WTC11 (cell line): ENCODE results near the gene PPP2R2C. TPM values are rescaled to one million over a fixed set of nuclear protein-coding genes. Genes with fewer than 3 reads are reported as not detected.

Experiments
- ATAC-seq: fragments of 200-7000 bp; cut with Tn5 transposase; 2 replicates; pipeline ENCODE4 v1.10.0; 2021; ENCODE audit warnings: mild to moderate bottlenecking, moderate library complexity
- CTCF ChIA-PET: fragments of 300-600 bp; sonication (Branson Sonifier 250); formaldehyde crosslinking; loops from one replicate; lab custom pipeline; 2021; ENCODE audit warnings: antibody characterized with exemption; lab: Charles Lee
- POLR2A ChIA-PET: fragments of 350-600 bp; sonication (Branson Sonifier 250); formaldehyde crosslinking; loops from one replicate; lab custom pipeline; 2021; ENCODE audit warnings: antibody characterized with exemption; lab: Charles Lee
- DNase-seq: peaks from one replicate; pipeline ENCODE4 v3.0.0; 2021; ENCODE audit warnings: low spot score
- H3K27ac Mint-ChIP-seq: 2 replicates; pipeline ENCODE4 v1.8.0; 2021; ENCODE audit warnings: mixed read lengths
- H3K27me3 Mint-ChIP-seq: 2 replicates; pipeline ENCODE4 v1.8.0; 2021; ENCODE audit warnings: low read depth, mild to moderate bottlenecking, moderate library complexity, mixed read lengths
- H3K36me3 Mint-ChIP-seq: 2 replicates; pipeline ENCODE4 v1.8.0; 2021; ENCODE audit warnings: mixed read lengths
- H3K4me1 Mint-ChIP-seq: 2 replicates; pipeline ENCODE4 v1.8.0; 2022; ENCODE audit warnings: mixed read lengths
- H3K4me3 Mint-ChIP-seq: 2 replicates; pipeline ENCODE4 v1.8.0; 2021; ENCODE audit warnings: mild to moderate bottlenecking, moderate library complexity, mixed read lengths
- H3K9me3 Mint-ChIP-seq: 2 replicates; pipeline ENCODE4 v1.8.0; 2021; ENCODE audit warnings: mixed read lengths
- CREB1 ChIP-seq: sonication (generic); formaldehyde crosslinking; IDR thresholded peaks from 2 replicates; pipeline ENCODE4 v1.8.0; 2023; ENCODE audit warnings: mild to moderate bottlenecking, missing genetic modification reagents
- EMX1 ChIP-seq: fragments of 250-450 bp; sonication (Bioruptor Pico); IDR thresholded peaks from 2 replicates; pipeline ENCODE4 v1.8.0; 2021; ENCODE audit warnings: mild to moderate bottlenecking
- GTF2I ChIP-seq: fragments of 250-450 bp; sonication (Bioruptor Pico); conservative IDR thresholded peaks from 2 replicates; pipeline ENCODE4 v1.4.0; 2021; ENCODE audit warnings: mild to moderate bottlenecking
- ZNF232 ChIP-seq: sonication (generic); formaldehyde crosslinking; IDR thresholded peaks from 2 replicates; pipeline ENCODE4 v1.8.0; 2022; ENCODE audit warnings: mild to moderate bottlenecking, missing genetic modification reagents
- ZNF416 ChIP-seq: fragments of 250-450 bp; sonication (Bioruptor Pico); IDR thresholded peaks from 2 replicates; pipeline ENCODE4 v1.9.0; 2021; ENCODE audit warnings: mild to moderate bottlenecking, inconsistent platforms
- ZNF512 ChIP-seq: sonication (generic); formaldehyde crosslinking; IDR thresholded peaks from 2 replicates; pipeline ENCODE4 v1.8.1; 2022; ENCODE audit warnings: missing genetic modification reagents, borderline replicate concordance
- ZNF532 ChIP-seq: fragments of 250-450 bp; sonication (Bioruptor Pico); IDR thresholded peaks from 2 replicates; pipeline ENCODE4 v1.9.0; 2021; ENCODE audit warnings: mild to moderate bottlenecking, borderline replicate concordance
- ZSCAN18 ChIP-seq: fragments of 250-450 bp; sonication (Bioruptor Pico); IDR thresholded peaks from 2 replicates; pipeline ENCODE4 v2.1.2; 2022; ENCODE audit warnings: mild to moderate bottlenecking, moderate library complexity
- total RNA-seq: library from RNA; stranded (reverse); gene quantifications from 3 replicates; pipeline ENCODE4 v1.2.3, GENCODE V29; 2021
- TF ChIP-seq, protein P1 (sequence below): sonication (generic); formaldehyde crosslinking; IDR thresholded peaks from 2 replicates; pipeline ENCODE4 v1.8.1; 2023; ENCODE audit warnings: mild to moderate bottlenecking, missing genetic modification reagents, borderline replicate concordance
- TF ChIP-seq, protein P2 (sequence below): sonication (generic); formaldehyde crosslinking; IDR thresholded peaks from 2 replicates; pipeline ENCODE4 v1.8.0; 2022; ENCODE audit warnings: mild to moderate bottlenecking, missing genetic modification reagents
- TF ChIP-seq, protein P3 (sequence below): fragments of 250-450 bp; sonication (Bioruptor Pico); IDR thresholded peaks from 2 replicates; pipeline ENCODE4 v1.9.0; 2021; ENCODE audit warnings: mild to moderate bottlenecking

The PPP2R2C gene
- total RNA-seq, 1 experiment from 2014 or later = 11.5 TPM

- no peak for TF ChIP-seq ZNF532
- no peak for TF ChIP-seq EMX1
- TF ChIP-seq, protein P1, sequence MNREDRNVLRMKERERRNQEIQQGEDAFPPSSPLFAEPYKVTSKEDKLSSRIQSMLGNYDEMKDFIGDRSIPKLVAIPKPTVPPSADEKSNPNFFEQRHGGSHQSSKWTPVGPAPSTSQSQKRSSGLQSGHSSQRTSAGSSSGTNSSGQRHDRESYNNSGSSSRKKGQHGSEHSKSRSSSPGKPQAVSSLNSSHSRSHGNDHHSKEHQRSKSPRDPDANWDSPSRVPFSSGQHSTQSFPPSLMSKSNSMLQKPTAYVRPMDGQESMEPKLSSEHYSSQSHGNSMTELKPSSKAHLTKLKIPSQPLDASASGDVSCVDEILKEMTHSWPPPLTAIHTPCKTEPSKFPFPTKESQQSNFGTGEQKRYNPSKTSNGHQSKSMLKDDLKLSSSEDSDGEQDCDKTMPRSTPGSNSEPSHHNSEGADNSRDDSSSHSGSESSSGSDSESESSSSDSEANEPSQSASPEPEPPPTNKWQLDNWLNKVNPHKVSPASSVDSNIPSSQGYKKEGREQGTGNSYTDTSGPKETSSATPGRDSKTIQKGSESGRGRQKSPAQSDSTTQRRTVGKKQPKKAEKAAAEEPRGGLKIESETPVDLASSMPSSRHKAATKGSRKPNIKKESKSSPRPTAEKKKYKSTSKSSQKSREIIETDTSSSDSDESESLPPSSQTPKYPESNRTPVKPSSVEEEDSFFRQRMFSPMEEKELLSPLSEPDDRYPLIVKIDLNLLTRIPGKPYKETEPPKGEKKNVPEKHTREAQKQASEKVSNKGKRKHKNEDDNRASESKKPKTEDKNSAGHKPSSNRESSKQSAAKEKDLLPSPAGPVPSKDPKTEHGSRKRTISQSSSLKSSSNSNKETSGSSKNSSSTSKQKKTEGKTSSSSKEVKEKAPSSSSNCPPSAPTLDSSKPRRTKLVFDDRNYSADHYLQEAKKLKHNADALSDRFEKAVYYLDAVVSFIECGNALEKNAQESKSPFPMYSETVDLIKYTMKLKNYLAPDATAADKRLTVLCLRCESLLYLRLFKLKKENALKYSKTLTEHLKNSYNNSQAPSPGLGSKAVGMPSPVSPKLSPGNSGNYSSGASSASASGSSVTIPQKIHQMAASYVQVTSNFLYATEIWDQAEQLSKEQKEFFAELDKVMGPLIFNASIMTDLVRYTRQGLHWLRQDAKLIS = no peak
- no peak for TF ChIP-seq GTF2I (CRISPR knock-in tag)
- TF ChIP-seq ZNF232 (CRISPR knock-in tag) = no peak
- TF ChIP-seq, protein P2, sequence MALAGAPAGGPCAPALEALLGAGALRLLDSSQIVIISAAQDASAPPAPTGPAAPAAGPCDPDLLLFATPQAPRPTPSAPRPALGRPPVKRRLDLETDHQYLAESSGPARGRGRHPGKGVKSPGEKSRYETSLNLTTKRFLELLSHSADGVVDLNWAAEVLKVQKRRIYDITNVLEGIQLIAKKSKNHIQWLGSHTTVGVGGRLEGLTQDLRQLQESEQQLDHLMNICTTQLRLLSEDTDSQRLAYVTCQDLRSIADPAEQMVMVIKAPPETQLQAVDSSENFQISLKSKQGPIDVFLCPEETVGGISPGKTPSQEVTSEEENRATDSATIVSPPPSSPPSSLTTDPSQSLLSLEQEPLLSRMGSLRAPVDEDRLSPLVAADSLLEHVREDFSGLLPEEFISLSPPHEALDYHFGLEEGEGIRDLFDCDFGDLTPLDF (CRISPR knock-in tag) = no peak
- no peak for TF ChIP-seq ZSCAN18
- TF ChIP-seq, protein P3, sequence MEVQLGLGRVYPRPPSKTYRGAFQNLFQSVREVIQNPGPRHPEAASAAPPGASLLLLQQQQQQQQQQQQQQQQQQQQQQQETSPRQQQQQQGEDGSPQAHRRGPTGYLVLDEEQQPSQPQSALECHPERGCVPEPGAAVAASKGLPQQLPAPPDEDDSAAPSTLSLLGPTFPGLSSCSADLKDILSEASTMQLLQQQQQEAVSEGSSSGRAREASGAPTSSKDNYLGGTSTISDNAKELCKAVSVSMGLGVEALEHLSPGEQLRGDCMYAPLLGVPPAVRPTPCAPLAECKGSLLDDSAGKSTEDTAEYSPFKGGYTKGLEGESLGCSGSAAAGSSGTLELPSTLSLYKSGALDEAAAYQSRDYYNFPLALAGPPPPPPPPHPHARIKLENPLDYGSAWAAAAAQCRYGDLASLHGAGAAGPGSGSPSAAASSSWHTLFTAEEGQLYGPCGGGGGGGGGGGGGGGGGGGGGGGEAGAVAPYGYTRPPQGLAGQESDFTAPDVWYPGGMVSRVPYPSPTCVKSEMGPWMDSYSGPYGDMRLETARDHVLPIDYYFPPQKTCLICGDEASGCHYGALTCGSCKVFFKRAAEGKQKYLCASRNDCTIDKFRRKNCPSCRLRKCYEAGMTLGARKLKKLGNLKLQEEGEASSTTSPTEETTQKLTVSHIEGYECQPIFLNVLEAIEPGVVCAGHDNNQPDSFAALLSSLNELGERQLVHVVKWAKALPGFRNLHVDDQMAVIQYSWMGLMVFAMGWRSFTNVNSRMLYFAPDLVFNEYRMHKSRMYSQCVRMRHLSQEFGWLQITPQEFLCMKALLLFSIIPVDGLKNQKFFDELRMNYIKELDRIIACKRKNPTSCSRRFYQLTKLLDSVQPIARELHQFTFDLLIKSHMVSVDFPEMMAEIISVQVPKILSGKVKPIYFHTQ (CRISPR knock-in tag) = no peak
- no peak for TF ChIP-seq ZNF416 (CRISPR knock-in tag)
Observed at GRCh38 chr4:6368601-6369000, 103.8 kb downstream of the PPP2R2C start (continued).

GRCh38 chr4:6368096-6368495 lies 104.3 kb downstream of the PPP2R2C start:
- Mint-ChIP-seq H3K36me3 (no peaks in the 10 kb centered on the region), H3K4me1 (peaks cover 21% of the 10 kb centered on the region), H3K9me3 (no peaks in the 10 kb centered on the region), H3K27me3 (peaks cover 2% of the 10 kb centered on the region; the same call in 1 of the 2 replicates), H3K4me3 (no peak overlapping the region), H3K27ac (no peak overlapping the region)
- no peak for ATAC-seq
- TF ChIP-seq CREB1 = no peak
- TF ChIP-seq ZNF512 = no peak
- ChIA-PET CTCF (no interaction called here), POLR2A (no interaction called here)
- no peak for DNase-seq
